HG02642 (cell line): ENCODE measurements around the gene ST3GAL5.
"Not testable (repeated sequence)": the region's sequence is repeated elsewhere in the genome, so short reads cannot be mapped to it uniquely, and the experiment has no call there.

Experiments
- ATAC-seq: cut with Tn5 transposase; IDR thresholded peaks from one replicate; pipeline ENCODE4 v1.9.1; 2021; ENCODE audit warnings: mild to moderate bottlenecking; ENCODE audit not compliant: unreplicated experiment, poor library complexity

The ST3GAL5 gene

GRCh38 chr2:85888684-85889626, at the start of gene ST3GAL5:
TSS of gene ST3GAL5 (minus strand) at chr2:85888990. CDS start at chr2:85888905, 85 bp downstream.
- ATAC-seq, result peak; percentile 91

GRCh38 chr2:85938456-85938855, 49.7 kb upstream of the ST3GAL5 start:
- ATAC-seq, result no peak

GRCh38 chr2:85937069-85937439, 48.3 kb upstream of the ST3GAL5 start:
- no peak for ATAC-seq

- ATAC-seq, result no peak
Measured at GRCh38 chr2:85936421-85937068, 47.8 kb upstream of the ST3GAL5 start.

- no peak for ATAC-seq
Measured at GRCh38 chr2:85935746-85936208, 47.0 kb upstream of the ST3GAL5 start.

GRCh38 chr2:85935170-85935745, 46.5 kb upstream of the ST3GAL5 start:
- ATAC-seq, result no peak

GRCh38 chr2:85933753-85934594, 45.2 kb upstream of the ST3GAL5 start:
- no peak for ATAC-seq

GRCh38 chr2:85931151-85931550, 42.4 kb upstream of the ST3GAL5 start:
- ATAC-seq, result not testable (repeated sequence)

GRCh38 chr2:85930129-85931124, 41.6 kb upstream of the ST3GAL5 start:
- ATAC-seq, result no peak

- ATAC-seq, result no peak
Measured at GRCh38 chr2:85929096-85930050, 40.6 kb upstream of the ST3GAL5 start.

GRCh38 chr2:85926931-85927661, 38.3 kb upstream of the ST3GAL5 start:
- no peak for ATAC-seq

GRCh38 chr2:85926526-85926925, 37.7 kb upstream of the ST3GAL5 start:
- ATAC-seq, result no peak

GRCh38 chr2:85925216-85925671, 36.5 kb upstream of the ST3GAL5 start:
- no peak for ATAC-seq

GRCh38 chr2:85924522-85924921, 35.7 kb upstream of the ST3GAL5 start:
- ATAC-seq, result no peak

- no peak for ATAC-seq
Measured at GRCh38 chr2:85922199-85922598, 33.4 kb upstream of the ST3GAL5 start.

GRCh38 chr2:85921659-85922058, 32.9 kb upstream of the ST3GAL5 start:
- no peak for ATAC-seq
